NCI-H1417 (cell line): ENCODE results near the gene UBE3B.

Experiments used
- DNase-seq, 3 experiments: peaks; one replicate each; lab custom pipeline; 2025; lab: John Stamatoyannopoulos, UW

The UBE3B gene

DNA sequence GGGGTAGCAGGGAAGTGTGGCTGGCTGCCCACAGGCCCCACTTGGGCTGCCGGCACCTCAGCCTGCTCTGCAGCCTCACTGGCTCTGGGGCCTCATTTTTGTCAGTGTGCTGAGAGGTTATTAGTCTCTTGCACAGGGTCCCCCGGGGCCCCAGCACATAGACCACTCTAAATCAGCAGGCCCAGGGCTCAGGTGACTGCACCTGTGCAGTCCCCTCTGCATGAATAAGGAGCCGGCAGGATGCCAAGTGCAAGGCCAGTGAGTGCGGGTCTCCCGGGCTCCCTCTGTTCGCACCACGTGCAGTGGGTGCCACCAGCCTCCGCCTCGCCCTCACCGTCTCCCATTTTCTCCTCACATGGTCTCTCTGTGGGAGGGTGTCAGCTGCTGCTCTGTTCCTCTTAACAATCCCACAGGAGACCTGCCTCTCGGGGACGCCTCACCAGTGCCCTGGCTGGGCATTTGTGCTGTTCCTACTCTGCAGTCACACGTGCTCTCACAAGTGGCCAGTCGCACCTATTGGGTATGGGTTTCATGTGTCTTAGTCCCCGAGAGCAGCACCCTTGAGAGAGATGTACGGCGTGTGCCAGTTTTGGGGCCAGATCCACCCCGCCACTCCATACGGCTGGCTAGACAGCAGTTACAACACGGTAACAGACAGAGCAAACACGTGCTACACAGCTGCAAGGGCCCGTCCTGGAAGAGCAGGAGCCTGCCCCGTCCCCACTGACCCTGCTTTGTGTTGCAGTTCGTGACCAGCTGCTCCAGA lies 55.5 kb downstream of the UBE3B start:
- peak in 1 of 3 experiments; percentile 43 for DNase-seq

DNA sequence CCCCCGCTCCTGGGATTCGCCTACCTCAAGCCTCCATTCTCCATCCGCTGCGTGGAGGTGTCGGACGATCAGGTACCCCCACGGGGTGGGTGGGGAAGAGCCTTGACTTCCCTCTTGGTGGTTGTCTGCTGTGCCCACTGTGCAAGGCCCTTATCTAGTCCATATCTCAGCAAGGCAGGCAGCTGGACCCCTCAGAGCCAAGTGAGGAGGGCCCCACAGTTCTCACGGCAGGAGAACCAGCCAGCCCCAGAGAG lies 56.0 kb downstream of the UBE3B start:
- no peak for DNase-seq

- DNase-seq = no peak
These were observed 57.0 kb downstream of the UBE3B start for GRCh38 chr12:109534456-109534855.

- DNase-seq = no peak
These were observed 57.9 kb downstream of the UBE3B start for GRCh38 chr12:109535231-109535862.

DNA sequence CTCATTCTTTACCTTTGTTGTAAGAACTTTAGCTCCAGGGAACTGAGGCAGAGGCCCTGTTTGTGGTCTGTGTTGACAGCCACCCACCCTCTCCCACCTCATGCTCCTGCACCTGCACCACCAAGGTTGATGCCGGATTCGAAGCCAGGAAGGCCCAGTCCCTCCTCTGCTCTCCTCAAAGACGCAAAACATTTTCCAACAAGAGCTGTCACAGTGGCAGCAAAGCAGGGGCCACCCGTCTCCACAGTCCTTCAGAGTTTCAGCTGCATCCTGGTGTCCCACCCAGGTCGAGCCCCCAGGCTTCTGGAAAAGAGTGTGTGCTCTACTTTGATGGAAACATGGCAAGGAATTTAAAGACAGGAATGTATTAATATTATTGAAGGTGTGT lies 58.4 kb downstream of the UBE3B start:
- no peak for DNase-seq

- no peak for DNase-seq
These were observed 59.7 kb downstream of the UBE3B start for GRCh38 chr12:109537136-109537535.

GRCh38 chr12:109538191-109538863 lies 60.9 kb downstream of the UBE3B start:
- no peak for DNase-seq

DNA sequence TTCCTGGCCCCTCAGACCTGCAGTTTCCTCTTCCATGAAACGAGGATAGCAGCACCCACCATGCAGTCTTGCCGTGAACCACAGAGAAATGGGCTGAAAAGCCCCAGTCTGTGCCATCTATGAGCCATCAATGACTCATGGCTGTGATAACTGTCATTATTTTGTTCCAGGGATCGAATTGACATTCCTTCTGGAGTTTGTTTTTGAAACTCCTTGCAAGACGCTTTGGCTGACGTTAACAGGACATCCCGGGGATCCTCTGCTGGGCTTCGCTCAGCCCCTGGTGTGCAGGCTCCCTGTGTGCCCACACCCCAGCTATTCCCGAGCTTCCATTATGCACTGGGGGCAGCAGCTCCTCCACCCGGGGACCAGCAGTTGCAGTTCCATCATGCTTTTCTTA lies 62.1 kb downstream of the UBE3B start:
- no peak for DNase-seq

GRCh38 chr12:109540526-109541412 lies 63.3 kb downstream of the UBE3B start:
- no peak for DNase-seq

- no peak for DNase-seq
These were observed 63.9 kb downstream of the UBE3B start for GRCh38 chr12:109541413-109541726.

DNA sequence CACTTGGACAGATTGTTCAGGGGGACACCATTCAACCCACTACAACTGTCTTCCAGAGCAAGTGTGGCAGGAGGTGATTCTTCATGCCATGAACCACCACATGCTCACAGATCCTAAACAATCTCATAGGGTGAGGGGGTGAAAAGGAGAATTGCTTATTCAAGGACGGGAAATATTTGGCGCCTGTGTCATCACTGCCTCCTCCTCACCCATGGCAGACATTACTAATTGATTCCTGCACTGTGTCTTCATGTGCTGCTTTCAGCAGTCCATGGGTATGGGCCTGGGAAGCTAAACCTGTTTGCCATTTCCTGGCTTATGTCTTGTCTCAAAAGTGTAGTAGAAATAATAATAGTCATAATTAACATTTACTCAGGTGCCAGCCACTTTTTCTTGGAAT lies 64.6 kb downstream of the UBE3B start:
- no peak for DNase-seq

GRCh38 chr12:109542876-109543275 lies 65.4 kb downstream of the UBE3B start:
- DNase-seq = no peak

DNA sequence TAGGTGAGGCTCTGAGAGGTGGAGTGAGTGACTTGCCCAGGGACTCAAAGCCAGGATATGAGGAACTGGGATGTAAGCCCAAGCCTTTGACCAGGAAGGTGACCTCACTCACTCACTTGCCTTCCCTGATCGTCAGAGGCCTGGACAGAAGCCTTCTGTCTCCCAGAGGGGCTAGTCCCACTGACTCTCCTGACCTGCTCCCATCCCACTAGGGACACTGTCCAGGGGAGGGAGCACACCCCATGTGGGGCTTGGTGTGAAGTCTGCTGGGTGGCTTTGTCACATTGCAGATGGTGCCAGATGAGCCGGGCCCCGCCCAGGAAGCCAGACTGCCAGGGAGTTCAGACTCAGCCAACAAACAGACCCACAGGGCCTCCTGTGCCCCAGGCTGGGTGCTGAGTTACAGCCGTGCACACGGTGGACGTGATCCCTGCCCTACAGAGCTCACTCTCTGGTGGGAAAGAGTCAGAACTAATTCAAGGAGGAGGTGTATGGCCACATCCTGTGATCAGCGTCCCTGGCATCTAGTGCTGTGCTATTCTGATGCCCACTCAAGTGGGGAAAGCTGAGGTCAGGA lies 67.6 kb downstream of the UBE3B start:
- DNase-seq = no peak

GRCh38 chr12:109545826-109546225 lies 68.4 kb downstream of the UBE3B start:
- no peak for DNase-seq

GRCh38 chr12:109547286-109547685 lies 69.9 kb downstream of the UBE3B start:
- no peak for DNase-seq

DNA sequence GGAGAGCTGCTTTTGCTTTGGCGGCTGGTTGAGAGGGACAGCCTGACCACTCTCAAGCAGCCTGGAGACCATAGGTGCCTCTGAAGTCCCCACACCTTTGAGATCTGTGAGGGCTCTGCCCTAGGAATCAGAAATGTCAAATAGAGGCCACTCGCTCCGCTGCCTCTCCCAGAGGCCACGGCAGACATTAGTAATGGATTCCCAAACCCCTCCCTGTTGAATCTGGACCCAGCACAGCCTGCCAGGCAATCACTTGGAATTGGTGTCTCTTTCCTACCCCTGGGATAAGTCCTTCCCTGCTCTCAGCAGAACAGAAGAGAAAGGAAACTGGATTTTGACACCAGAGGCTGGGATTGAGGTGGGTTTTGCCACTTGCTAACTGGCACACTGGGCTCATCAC lies 70.8 kb downstream of the UBE3B start:
- DNase-seq = no peak

DNA sequence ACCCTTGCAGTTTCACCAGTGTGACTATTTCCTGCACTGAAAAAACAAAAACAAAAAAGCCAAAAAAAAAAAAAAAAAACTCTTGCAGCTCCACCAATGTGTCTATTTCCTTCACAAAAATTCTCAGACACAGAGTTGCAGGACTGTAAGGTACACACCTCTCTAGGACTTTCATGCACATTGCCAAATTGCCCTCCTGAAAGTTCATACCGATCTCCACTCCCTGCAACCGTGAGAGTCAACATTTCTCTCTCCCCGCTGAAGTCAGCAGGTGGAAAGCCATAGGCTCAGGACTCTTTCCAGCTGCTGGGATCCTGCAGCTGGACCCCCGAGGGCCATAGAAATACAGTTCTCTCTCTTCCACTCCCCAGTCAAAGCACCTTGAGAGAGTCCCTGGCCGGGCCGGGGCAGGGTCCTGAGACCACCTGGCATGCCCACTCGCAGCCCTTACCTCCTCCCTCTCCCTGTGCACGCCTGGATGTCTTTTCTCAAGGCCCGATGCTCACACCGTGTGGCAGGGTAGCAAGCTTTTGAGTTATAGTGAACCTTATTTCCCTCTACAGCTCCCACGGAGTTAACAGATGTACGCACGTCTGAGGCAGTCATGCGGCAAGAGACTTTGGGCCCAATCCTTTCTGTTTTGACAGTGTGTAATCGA lies 72.3 kb downstream of the UBE3B start:
- peak in 2 of 3 experiments; percentile 49 to 66 for DNase-seq

DNA sequence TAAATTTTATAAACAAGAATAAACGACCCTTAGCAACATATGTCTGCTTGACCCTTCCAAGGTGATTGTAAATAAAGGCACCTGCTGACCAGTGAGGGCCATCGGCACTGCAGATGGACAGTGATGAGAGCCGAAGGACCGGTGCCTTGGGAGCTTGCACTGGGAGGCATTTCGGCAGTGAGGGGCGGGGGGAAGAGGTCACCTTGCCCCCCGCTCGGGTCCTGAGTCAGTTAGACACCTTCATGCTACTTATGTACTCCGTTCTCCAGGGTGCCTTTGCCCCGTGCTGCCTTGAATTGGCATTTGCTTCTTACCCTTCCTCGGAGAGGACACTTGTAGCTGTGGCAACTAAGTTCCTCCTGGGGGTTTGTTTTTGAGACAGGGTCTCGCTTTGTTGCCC lies 72.8 kb downstream of the UBE3B start:
- peak in 1 of 3 experiments; percentile 56 for DNase-seq

DNA sequence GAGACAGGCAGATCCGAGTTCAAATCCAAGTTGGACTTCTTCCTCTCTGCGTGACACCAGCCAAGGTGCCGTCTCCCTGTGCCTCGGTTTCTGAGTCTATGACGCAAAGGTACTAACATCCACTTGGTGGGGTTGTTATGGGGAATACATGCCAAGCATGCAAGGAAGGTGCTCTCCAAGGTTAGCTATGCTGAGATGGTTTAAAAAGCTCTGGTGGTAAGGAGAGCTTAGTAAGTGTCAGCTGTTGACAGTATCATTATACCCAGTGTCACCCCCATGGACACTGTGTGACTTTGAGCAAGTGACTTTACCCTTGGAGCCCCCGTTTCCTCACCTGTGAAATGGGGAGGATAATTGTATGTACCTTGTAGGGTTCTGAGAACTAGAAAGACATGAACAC lies 73.7 kb downstream of the UBE3B start:
- DNase-seq = no peak

DNA sequence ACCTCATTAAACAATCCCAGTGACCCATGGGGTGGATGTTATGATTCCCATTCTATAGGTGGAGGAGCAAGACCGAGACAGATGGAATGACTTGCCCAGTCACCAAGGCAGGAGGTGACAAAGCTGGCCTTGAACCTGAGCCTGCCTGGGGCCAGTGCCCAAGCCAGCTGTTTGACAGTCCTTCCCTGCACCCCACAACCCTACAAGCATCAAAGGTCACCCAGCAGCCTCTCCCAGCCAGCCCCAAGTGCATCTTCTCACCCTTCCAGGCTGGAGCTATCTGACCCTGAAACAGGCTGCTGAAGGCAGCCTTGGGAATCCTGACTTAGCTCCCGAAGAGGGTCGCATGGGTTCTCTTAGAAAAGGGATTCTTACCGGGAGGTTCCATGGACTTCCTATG lies 75.5 kb downstream of the UBE3B start:
- no peak for DNase-seq

GRCh38 chr12:109553483-109553882 lies 76.0 kb downstream of the UBE3B start:
- DNase-seq = no peak
